Measurements from ENCODE around the gene G3BP2. TPM values are rescaled to one million over a fixed set of nuclear protein-coding genes. Genes with fewer than 3 reads are reported as not detected.

Gene G3BP2

GRCh38 chr4:75596061-75596460 is 77.2 kb downstream of the G3BP2 start:
- Histone ChIP-seq H3K27ac (ENCODE audit: low read depth, low read length) (no peak overlapping the region), H3K4me3 (ENCODE audit: low read length) (no peak overlapping the region), H2BK15ac (replicated peaks; ENCODE audit: low read depth) (no peak overlapping the region), H2AK5ac (ENCODE audit: low read length) (no peak overlapping the region), H3K4me2 (ENCODE audit: low read length) (no peak overlapping the region), H3K23ac (ENCODE audit: low read length) (no peak overlapping the region), H3K79me2 (ENCODE audit: control insufficient read depth, insufficient read depth, low read length) (no peaks in the 10 kb centered on the region), H3K79me1 (ENCODE audit: low read length) (no peaks in the 10 kb centered on the region), H2BK120ac (ENCODE audit: low read depth, low read length) (no peak overlapping the region), H3K18ac (ENCODE audit: low read length) (no peak overlapping the region), H3K27me3 (ENCODE audit: insufficient read depth, low read length, poor library complexity) (no peaks in the 10 kb centered on the region), H4K5ac (ENCODE audit: low read length) (no peak overlapping the region), H3K4ac (ENCODE audit: low read depth, low read length) (no peak overlapping the region), H3K4me1 (ENCODE audit: control insufficient read depth, low read depth, low read length) (no peaks in the 10 kb centered on the region), H3K36me3 (ENCODE audit: control insufficient read depth, insufficient read depth, low read length) (no peaks in the 10 kb centered on the region), H4K8ac (ENCODE audit: low read depth, low read length) (no peak overlapping the region), H3K56ac (ENCODE audit: low read length) (no peak overlapping the region), H3K9ac (ENCODE audit: low read length) (no peak overlapping the region), H2BK5ac (ENCODE audit: low read length) (no peak overlapping the region)
- WGBS (ENCODE audit: extremely low coverage, insufficient coverage, low lambda C conversion rate) = no CpG with 5 or more reads among the region's 3 CpGs
- no peak for DNase-seq

- H4K5ac ChIP-seq (ENCODE audit: low read length) = no peak overlapping the region
- no peak overlapping the region for H2BK5ac ChIP-seq (ENCODE audit: low read length)
- H3K79me1 ChIP-seq (ENCODE audit: low read length) = no peaks in the 10 kb centered on the region
- H3K4me1 ChIP-seq (ENCODE audit: control insufficient read depth, low read depth, low read length) = no peaks in the 10 kb centered on the region
- H3K4me3 ChIP-seq (ENCODE audit: low read length) = no peak overlapping the region
- H3K4ac ChIP-seq (ENCODE audit: low read depth, low read length) = no peak overlapping the region
- H3K4me2 ChIP-seq (ENCODE audit: low read length) = no peak overlapping the region
- no peak overlapping the region for H2BK15ac ChIP-seq (replicated peaks; ENCODE audit: low read depth)
- no peak overlapping the region for H2BK120ac ChIP-seq (ENCODE audit: low read depth, low read length)
- whole genome bisulfite sequencing (ENCODE audit: extremely low coverage, insufficient coverage, low lambda C conversion rate) = no CpG with 5 or more reads among the region's 1 CpG
- H4K8ac ChIP-seq (ENCODE audit: low read depth, low read length) = no peak overlapping the region
- no peak overlapping the region for H3K9ac ChIP-seq (ENCODE audit: low read length)
- H3K36me3 ChIP-seq (ENCODE audit: control insufficient read depth, insufficient read depth, low read length) = no peaks in the 10 kb centered on the region
- H3K27ac ChIP-seq (ENCODE audit: low read depth, low read length) = no peak overlapping the region
- no peak overlapping the region for H3K18ac ChIP-seq (ENCODE audit: low read length)
- H2AK5ac ChIP-seq (ENCODE audit: low read length) = no peak overlapping the region
- H3K27me3 ChIP-seq (ENCODE audit: insufficient read depth, low read length, poor library complexity) = no peaks in the 10 kb centered on the region
- H3K23ac ChIP-seq (ENCODE audit: low read length) = no peak overlapping the region
- no peak for DNase-seq
- no peaks in the 10 kb centered on the region for H3K79me2 ChIP-seq (ENCODE audit: control insufficient read depth, insufficient read depth, low read length)
- no peak overlapping the region for H3K56ac ChIP-seq (ENCODE audit: low read length)
Observed at GRCh38 chr4:75593393-75593792, 79.8 kb downstream of the G3BP2 start.

Small RNA genes lying within 50 kb of the gene (small RNA-seq; reads per million reads assigned to genes)
- not detected for gene RF00019 (ENCODE audit: insufficient read depth)

Data from mesendoderm (in vitro differentiated cells).